HepG2 (cell line): ENCODE measurements around the gene CKS2. TPM values are rescaled to one million over a fixed set of nuclear protein-coding genes. Genes with fewer than 3 reads are reported as not detected.

ENCODE experiments used
- AHR ChIP-seq: IDR thresholded peaks from 2 replicates; pipeline ENCODE4 v1.6.1; 2018; ENCODE audit warnings: missing genetic modification reagents, missing compliant biosample characterization
- EP300 ChIP-seq, 3 experiments: sonication (generic) in 1 of 3; formaldehyde crosslinking in 1 of 3; IDR thresholded peaks; 2 replicates each; pipeline versions ENCODE4 v1.5.1 to v1.6.1; 2011 to 2020; ENCODE audit warnings: low read depth in 2 of 3, low read length in 2 of 3, borderline replicate concordance in 1 of 3, improper control_type of control experiment in 1 of 3, mild to moderate bottlenecking in 1 of 3, missing genetic modification reagents in 1 of 3, moderate library complexity in 1 of 3
- GPN1 ChIP-seq: sonication (generic); formaldehyde crosslinking; IDR thresholded peaks from 2 replicates; pipeline ENCODE4 v1.5.1; 2020; ENCODE audit warnings: missing genetic modification reagents, borderline replicate concordance
- KDM2A ChIP-seq: sonication (generic); formaldehyde crosslinking; IDR thresholded peaks from 2 replicates; pipeline ENCODE4 v1.4.0; 2020; ENCODE audit warnings: low read depth, missing genetic modification reagents, borderline replicate concordance
- KDM3A ChIP-seq: IDR thresholded peaks from 2 replicates; pipeline ENCODE4 v1.6.1; 2018; ENCODE audit warnings: low read depth, missing compliant biosample characterization
- MXD3 ChIP-seq: IDR thresholded peaks from 2 replicates; pipeline ENCODE4 v1.6.1; 2016; ENCODE audit warnings: mild to moderate bottlenecking, missing biosample characterization, missing genetic modification reagents
- NFRKB ChIP-seq: fragments of 450-650 bp; IDR thresholded peaks from 2 replicates; pipeline ENCODE4 v1.6.1; 2017
- PHF8 ChIP-seq: sonication (generic); formaldehyde crosslinking; IDR thresholded peaks from 2 replicates; pipeline ENCODE4 v1.5.0; 2020; ENCODE audit warnings: missing genetic modification reagents
- RARG ChIP-seq: sonication (generic); formaldehyde crosslinking; IDR thresholded peaks from 2 replicates; pipeline ENCODE4 v1.4.0; 2020; ENCODE audit warnings: low read depth, mild to moderate bottlenecking, missing genetic modification reagents
- UBTF ChIP-seq: sonication (generic); formaldehyde crosslinking; IDR thresholded peaks from 2 replicates; pipeline ENCODE4 v1.4.0; 2020; ENCODE audit warnings: mild to moderate bottlenecking, missing genetic modification reagents
- YEATS4 ChIP-seq: sonication (generic); formaldehyde crosslinking; IDR thresholded peaks from 2 replicates; pipeline ENCODE4 v1.4.0; 2020; ENCODE audit warnings: missing genetic modification reagents, borderline replicate concordance
- ZNF232 ChIP-seq: sonication (generic); formaldehyde crosslinking; IDR thresholded peaks from 2 replicates; pipeline ENCODE4 v1.4.0; 2020; ENCODE audit warnings: missing genetic modification reagents, borderline replicate concordance
- ZNF234 ChIP-seq: sonication (generic); formaldehyde crosslinking; conservative IDR thresholded peaks from 2 replicates; pipeline ENCODE4 v1.5.1; 2020; ENCODE audit warnings: mild to moderate bottlenecking, missing genetic modification reagents
- ZNF512B ChIP-seq: sonication (generic); formaldehyde crosslinking; IDR thresholded peaks from 2 replicates; pipeline ENCODE4 v1.5.1; 2020; ENCODE audit warnings: missing genetic modification reagents, mild to moderate bottlenecking, borderline replicate concordance
- ZNF547 ChIP-seq: sonication (generic); formaldehyde crosslinking; IDR thresholded peaks from 2 replicates; pipeline ENCODE4 v1.5.1; 2020; ENCODE audit warnings: mild to moderate bottlenecking, missing genetic modification reagents
- ZNF574 ChIP-seq: sonication (generic); formaldehyde crosslinking; IDR thresholded peaks from 2 replicates; pipeline ENCODE4 v1.4.0; 2020; ENCODE audit warnings: missing genetic modification reagents
- polyA plus RNA-seq, 8 experiments: library from polyadenylated mRNA; depleted of rRNA in 3 of 8; stranded (reverse) in 7 of 8; unstranded in 1 of 8; fragments of >200 nt; fragmentation: Illumina TruSeq in 4 of 8; extraction: Trizol in 4 of 8; gene quantifications; 2 replicates each; pipeline versions ENCODE4 v1.2.1 to v1.2.3, GENCODE V29; 2011 to 2016; ENCODE audit warnings: low read depth in 4 of 8, missing spikeins in 1 of 8, mixed read lengths in 1 of 8; ENCODE audit not compliant: insufficient read depth in 1 of 8
- total RNA-seq, 5 experiments: library from RNA; depleted of rRNA; stranded (reverse); fragments of >200 nt; fragmentation: Illumina TruSeq; extraction: Trizol; gene quantifications; 2 replicates each; pipeline ENCODE4 v1.2.3, GENCODE V29; 2016; ENCODE audit warnings: low read depth in 1 of 5
- TF ChIP-seq, protein P1 (sequence below): IDR thresholded peaks from 2 replicates; pipeline ENCODE4 v1.6.1; 2016; ENCODE audit warnings: low read depth

CKS2 gene
- total and polyA plus RNA-seq, 2 of the 13 experiments (the other 11 are each of a cell fraction or from before 2014, with no cell fraction given) = 251 to 317 TPM

DNA sequence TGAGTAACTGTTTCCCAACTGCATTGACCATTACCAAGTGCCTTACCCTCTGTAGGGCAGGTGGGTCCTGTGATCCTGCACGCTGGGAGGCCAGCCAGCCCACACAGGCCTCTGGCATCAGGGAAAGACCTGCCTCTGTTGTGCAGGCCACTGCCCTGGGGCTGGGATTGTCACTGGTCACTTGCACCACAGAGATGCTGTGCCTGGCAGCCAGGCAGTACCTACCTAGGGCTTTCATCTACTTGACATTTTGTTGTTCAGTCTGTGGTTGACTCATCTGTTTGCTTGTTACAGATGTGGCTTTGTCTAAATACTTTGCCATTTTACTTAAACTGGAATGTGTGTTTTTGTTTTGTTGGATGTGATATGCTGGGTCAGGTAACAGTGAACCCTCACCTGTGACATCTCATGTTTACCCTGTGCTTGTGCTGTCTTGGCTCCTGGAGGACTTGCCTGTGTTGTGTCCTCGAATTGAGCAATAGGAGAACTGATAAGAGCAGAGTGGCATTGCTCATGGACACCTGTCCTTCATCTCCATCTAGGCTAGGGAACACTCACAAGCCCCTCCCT is 40.1 kb downstream of the CKS2 start (continued):
- TF ChIP-seq ZNF574 (CRISPR knock-in tag) (peak; percentile 69; the same call in 1 of the 2 replicates), KDM2A (CRISPR knock-in tag) (0 out of 2 replicates have a peak, but pooled peaks have one; percentile 25), ZNF512B (CRISPR knock-in tag) (no peak), ZNF234 (CRISPR knock-in tag) (no peak), ZNF547 (CRISPR knock-in tag) (peak; percentile 36; the same call in 1 of the 2 replicates), RARG (CRISPR knock-in tag) (no peak), AHR (CRISPR knock-in tag) (no peak), GPN1 (CRISPR knock-in tag) (no peak), PHF8 (CRISPR knock-in tag) (no peak), YEATS4 (CRISPR knock-in tag) (peak; percentile 56; the same call in 1 of the 2 replicates), KDM3A (CRISPR knock-in tag) (no peak; the same call in 1 of the 2 replicates), EP300 (IDR thresholded peaks at IDR 0.05; ENCODE audit: low read depth in 2 of 2, low read length in 2 of 2) (peak in 1 of 2 experiments; percentile 85; a peak in 2 of 4 replicates), EP300 (CRISPR knock-in tag; IDR thresholded peaks at IDR 0.05; ENCODE audit: borderline replicate concordance) (peak; percentile 77), NFRKB (no peak), UBTF (CRISPR knock-in tag) (no peak), MXD3 (no peak), ZNF232 (no peak; the same call in 1 of the 2 replicates)
- TF ChIP-seq, protein P1, sequence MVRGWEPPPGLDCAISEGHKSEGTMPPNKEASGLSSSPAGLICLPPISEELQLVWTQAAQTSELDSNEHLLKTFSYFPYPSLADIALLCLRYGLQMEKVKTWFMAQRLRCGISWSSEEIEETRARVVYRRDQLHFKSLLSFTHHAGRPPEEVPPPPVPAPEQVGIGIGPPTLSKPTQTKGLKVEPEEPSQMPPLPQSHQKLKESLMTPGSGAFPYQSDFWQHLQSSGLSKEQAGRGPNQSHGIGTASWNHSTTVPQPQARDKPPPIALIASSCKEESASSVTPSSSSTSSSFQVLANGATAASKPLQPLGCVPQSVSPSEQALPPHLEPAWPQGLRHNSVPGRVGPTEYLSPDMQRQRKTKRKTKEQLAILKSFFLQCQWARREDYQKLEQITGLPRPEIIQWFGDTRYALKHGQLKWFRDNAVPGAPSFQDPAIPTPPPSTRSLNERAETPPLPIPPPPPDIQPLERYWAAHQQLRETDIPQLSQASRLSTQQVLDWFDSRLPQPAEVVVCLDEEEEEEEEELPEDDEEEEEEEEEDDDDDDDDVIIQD (CRISPR knock-in tag) = peak; percentile 23; the same call in 1 of the 2 replicates
